Measurements from ENCODE around the gene CHD2.

DNA sequence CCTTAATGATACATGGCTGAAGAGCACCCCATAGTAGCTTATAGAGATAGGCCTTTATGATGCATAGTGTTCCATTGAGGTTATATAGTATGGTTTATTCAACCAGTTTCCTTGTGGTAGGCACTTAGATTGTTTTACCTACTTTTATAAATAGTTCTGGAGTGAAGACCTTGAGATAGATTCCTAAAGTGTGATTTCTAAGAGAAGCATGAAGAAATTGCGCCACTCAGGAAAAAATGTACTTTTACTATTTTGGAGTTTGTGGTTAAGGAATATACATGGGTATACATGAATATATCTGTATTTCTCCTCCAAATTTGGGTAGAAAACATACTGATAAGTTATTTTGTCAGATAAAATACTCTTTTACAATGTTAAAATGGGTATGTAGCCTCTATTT is 70.5 kb downstream of the CHD2 start:
- TF ChIP-seq POLR2A (IDR thresholded peaks at IDR 0.05) = no peak
- TF ChIP-seq, protein P1, sequence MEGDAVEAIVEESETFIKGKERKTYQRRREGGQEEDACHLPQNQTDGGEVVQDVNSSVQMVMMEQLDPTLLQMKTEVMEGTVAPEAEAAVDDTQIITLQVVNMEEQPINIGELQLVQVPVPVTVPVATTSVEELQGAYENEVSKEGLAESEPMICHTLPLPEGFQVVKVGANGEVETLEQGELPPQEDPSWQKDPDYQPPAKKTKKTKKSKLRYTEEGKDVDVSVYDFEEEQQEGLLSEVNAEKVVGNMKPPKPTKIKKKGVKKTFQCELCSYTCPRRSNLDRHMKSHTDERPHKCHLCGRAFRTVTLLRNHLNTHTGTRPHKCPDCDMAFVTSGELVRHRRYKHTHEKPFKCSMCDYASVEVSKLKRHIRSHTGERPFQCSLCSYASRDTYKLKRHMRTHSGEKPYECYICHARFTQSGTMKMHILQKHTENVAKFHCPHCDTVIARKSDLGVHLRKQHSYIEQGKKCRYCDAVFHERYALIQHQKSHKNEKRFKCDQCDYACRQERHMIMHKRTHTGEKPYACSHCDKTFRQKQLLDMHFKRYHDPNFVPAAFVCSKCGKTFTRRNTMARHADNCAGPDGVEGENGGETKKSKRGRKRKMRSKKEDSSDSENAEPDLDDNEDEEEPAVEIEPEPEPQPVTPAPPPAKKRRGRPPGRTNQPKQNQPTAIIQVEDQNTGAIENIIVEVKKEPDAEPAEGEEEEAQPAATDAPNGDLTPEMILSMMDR (IDR thresholded peaks at IDR 0.05) = no peak
